Right atrium auricular region (tissue), 2 donors: Measurements from ENCODE around the gene CARS2. TPM values are rescaled to one million over a fixed set of nuclear protein-coding genes. Genes with fewer than 3 reads are reported as not detected.

Experiments used
- DNase-seq: peaks from one replicate; pipeline ENCODE4 v3.0.0-alpha.2; 2019; ENCODE audit warnings: low spot score
- H3K27ac ChIP-seq, 2 donors: fragments of 200-600 bp; sonication (generic); 1 replicate in 1 of 2; 2 replicates in 1 of 2; pipeline ENCODE4 v1.5.1; 2016 to 2019
- H3K27me3 ChIP-seq, 2 donors: fragments of 200-600 bp; sonication (generic); one replicate each; pipeline versions ENCODE4 v1.5.1 to v1.6.0; 2017 to 2019
- H3K36me3 ChIP-seq: fragments of 200-600 bp; sonication (generic); one replicate; pipeline ENCODE4 v1.5.1; 2016
- H3K4me1 ChIP-seq, 2 donors: fragments of 200-600 bp; sonication (generic); one replicate each; pipeline versions ENCODE4 v1.5.1 to v1.6.0; 2017 to 2019
- H3K4me3 ChIP-seq, 2 donors: fragments of 200-600 bp; sonication (generic); 1 replicate in 1 of 2; 2 replicates in 1 of 2; pipeline ENCODE4 v1.5.1; 2017 to 2019; ENCODE audit warnings: mild to moderate bottlenecking in 1 of 2, moderate library complexity in 1 of 2
- H3K9me3 ChIP-seq, 2 donors: fragments of 200-600 bp; sonication (generic); one replicate each; pipeline ENCODE4 v1.5.1; 2019
- total RNA-seq, 2 donors: library from RNA; depleted of rRNA; stranded (reverse); fragments of >200 nt; gene quantifications; one replicate each; pipeline ENCODE4 v1.1.0, GENCODE V29; 2016
- TF ChIP-seq, protein P1 (sequence below), 2 donors: fragments of 200-600 bp; sonication (generic); IDR thresholded peaks; one replicate each; pipeline ENCODE4 v1.5.1; 2019; ENCODE audit warnings: antibody characterized with exemption in 2 of 2

CARS2 gene
- total RNA-seq, 2 donors from 2014 or later: 28.5 to 30.7 TPM

DNA sequence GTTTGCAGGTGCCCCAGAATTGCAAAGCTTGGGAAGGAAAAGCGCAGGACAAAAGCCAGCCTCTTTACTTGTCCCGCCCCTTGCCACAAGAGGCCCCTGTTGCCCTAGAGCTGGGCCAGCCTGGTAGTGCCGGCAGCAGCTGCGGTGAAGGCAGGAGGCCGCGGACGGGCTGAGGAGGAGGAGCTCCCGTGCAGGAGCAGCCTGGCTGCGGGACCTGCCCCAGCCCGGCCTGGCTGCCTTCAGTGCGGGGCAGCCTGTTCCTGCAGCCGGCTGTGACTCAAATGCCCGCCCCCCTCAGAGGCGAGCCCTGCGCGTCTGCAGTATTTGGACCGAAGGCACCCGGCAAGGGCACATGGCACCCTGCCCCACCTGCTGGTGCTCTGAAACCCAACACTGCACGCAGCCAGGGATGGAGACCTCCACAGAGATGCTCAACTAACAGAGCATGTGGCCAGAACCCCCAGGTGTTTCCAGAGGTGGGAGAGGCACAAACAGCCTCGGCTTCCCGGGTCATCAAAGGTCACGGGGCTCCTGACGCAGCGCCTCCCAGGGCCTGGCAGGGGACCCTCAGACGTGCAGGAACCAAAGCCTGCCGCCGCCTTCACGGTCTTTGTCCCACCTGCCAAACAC lies 60.9 kb downstream of the CARS2 start:
- no peak for DNase-seq
- Histone ChIP-seq H3K27ac (no peak overlapping the region), H3K9me3 (no peaks in the 10 kb centered on the region), H3K27me3 (no peaks in the 10 kb centered on the region), H3K36me3 (peaks cover 29% of the 10 kb centered on the region), H3K4me3 (no peak overlapping the region), H3K4me1 (peaks cover 0 to 29% of the 10 kb centered on the region in 2 donors)
- TF ChIP-seq, protein P1, sequence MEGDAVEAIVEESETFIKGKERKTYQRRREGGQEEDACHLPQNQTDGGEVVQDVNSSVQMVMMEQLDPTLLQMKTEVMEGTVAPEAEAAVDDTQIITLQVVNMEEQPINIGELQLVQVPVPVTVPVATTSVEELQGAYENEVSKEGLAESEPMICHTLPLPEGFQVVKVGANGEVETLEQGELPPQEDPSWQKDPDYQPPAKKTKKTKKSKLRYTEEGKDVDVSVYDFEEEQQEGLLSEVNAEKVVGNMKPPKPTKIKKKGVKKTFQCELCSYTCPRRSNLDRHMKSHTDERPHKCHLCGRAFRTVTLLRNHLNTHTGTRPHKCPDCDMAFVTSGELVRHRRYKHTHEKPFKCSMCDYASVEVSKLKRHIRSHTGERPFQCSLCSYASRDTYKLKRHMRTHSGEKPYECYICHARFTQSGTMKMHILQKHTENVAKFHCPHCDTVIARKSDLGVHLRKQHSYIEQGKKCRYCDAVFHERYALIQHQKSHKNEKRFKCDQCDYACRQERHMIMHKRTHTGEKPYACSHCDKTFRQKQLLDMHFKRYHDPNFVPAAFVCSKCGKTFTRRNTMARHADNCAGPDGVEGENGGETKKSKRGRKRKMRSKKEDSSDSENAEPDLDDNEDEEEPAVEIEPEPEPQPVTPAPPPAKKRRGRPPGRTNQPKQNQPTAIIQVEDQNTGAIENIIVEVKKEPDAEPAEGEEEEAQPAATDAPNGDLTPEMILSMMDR (IDR thresholded peaks at IDR 0.05): peak in 1 of 2 donors; percentile 50

DNA sequence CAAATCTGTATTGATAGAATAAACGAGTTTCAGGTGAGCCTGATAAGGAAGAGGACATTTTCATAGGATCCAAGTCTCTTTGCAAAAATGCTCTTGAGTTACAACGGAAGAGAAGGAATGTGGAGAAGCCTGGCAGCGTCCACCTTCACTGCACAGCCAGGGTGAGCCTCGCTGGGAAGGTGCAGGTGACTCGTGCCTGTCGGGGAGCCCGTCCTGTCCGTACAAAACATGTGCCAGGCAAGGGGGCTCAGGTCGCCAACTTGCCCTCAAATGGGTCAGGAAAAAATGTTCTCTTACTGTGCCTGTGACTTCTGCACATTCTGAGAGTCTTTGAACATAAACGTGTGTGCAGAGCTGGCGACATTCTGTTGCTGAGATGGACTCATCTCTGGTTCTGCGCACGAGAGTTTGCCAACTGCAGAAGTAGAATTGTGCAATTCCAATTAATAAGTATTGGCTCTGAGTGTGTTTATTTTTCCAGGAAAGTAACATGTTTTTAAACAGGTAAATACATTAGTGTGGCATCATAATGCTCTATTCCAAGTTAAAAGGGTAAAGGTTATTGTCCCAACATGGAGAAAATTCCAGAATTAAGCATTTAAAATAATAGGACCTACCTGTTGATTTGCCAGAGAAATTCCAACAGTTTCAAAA lies 62.0 kb downstream of the CARS2 start:
- no peaks in the 10 kb centered on the region for H3K27me3 ChIP-seq
- H3K36me3 ChIP-seq: peaks cover 40% of the 10 kb centered on the region
- H3K4me1 ChIP-seq: peaks cover 0 to 29% of the 10 kb centered on the region in 2 donors
- no peak overlapping the region for H3K27ac ChIP-seq
- TF ChIP-seq, protein P1 (IDR thresholded peaks at IDR 0.05): no peak
- no peak overlapping the region for H3K4me3 ChIP-seq
- no peaks in the 10 kb centered on the region for H3K9me3 ChIP-seq
- no peak for DNase-seq

DNA sequence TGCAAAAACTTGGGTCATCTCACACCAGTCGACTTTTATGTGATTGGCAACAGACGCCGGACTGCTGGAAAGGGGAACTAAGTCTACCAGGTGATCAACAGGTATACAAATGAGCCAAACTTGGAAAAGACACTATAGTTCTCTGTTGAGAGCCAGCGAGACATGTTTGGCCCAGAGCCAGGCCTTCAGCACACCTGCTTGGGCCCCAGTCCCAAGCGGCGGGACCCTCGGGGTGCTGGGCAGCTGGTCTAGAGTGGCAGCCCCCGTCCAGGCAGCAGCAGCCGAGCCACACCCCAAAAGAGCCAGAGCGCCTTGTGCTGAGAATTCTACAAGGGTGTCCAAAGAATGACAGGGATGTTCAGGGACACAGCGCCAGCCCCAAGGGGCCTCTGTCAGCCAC lies 62.6 kb downstream of the CARS2 start:
- H3K36me3 ChIP-seq: peaks cover 46% of the 10 kb centered on the region

DNA sequence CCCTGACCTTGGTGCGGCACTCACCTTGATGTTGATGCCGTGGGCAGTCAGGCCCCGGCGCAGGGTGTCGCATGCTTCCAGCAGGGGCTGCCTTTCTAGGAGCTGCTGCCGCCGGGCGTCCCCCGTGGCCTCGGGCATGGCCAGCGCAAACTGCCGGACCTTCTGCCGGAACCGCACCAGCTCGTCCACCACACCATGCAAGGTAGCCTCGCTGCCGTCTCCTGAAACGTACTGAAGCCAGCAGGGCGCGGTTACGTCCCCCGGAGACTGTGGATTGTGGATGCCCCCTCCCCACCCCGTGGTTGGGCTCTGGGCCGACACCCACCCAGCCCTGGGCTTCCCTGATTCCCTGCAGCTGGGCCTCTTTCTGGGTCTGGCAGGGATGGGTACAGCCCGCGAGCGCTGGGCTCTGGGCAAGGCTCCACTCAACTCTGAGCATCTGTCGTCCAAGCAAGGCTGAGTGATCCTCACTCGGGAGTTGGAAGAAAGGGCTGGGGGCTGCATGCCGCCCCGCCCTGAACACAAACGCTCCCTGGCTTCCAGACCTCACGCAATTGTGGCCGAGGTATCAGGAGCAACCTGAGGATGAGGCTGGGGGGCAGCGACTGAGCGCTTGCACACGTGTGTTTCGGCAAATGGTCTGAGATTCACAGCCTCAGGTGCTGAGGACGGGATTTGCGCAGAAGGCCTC lies 63.5 kb downstream of the CARS2 start:
- TF ChIP-seq, protein P1 (IDR thresholded peaks at IDR 0.05): no peak
- Histone ChIP-seq H3K27me3 (no peaks in the 10 kb centered on the region), H3K4me3 (no peak overlapping the region), H3K36me3 (peaks cover 55% of the 10 kb centered on the region), H3K4me1 (peaks cover 0 to 29% of the 10 kb centered on the region in 2 donors), H3K27ac (no peak overlapping the region), H3K9me3 (no peaks in the 10 kb centered on the region)
- no peak for DNase-seq

More for the DNA sequence above, 62.6 kb downstream of the CARS2 start:
- H3K27ac ChIP-seq: no peak overlapping the region
- H3K9me3 ChIP-seq: no peaks in the 10 kb centered on the region
- no peak overlapping the region for H3K4me3 ChIP-seq
- no peak for DNase-seq
- TF ChIP-seq, protein P1 (IDR thresholded peaks at IDR 0.05): no peak
- H3K27me3 ChIP-seq: no peaks in the 10 kb centered on the region
- H3K4me1 ChIP-seq: peaks cover 0 to 29% of the 10 kb centered on the region in 2 donors

DNA sequence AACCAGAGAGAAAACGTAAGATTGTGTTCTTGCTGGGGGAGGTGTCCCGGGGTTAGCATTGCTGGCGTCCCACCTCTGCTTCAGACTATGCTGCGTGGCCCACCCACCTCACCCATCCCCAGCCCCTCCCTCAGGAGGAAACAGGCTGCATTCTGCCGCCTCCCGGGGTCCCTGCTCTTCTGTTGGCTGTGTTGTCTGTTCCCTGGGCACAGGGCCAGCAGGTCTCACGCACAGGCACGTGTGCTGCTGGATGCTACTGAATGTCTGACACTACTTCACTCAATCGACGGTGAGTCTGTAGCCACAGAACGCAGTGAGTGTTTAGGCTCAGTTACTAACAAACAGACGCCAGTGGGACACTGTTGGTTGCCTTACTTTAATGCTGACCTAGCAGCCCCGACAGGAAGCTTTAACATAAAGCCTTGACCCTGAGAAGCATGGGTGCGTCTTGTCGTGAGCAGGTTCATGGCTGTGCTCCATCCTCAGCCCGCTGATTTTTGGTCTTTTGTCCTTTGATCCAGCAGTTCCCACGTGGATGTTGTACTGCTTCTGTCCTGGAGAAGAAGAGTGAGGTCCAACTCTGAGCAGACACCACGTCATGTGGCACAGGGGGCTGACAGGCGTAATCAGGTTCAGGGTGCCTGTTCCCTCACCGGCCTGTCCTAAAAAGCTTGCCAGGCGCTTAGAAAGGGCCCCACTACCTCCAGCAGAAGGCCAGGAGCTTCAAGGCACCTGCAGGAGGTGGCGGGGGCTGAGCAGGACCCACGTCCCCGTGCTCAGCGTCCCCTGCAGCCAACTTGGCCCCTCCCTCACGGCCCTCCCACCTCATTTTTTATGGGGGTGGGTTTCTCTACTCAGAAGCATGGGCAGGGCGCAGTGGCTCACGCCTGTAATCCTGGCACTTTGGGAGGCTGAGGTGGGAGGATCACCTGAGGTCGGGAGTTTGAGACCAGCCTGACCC lies 64.6 kb downstream of the CARS2 start:
- no peak for DNase-seq
- TF ChIP-seq, protein P1 (IDR thresholded peaks at IDR 0.05): no peak
- Histone ChIP-seq H3K27me3 (no peaks in the 10 kb centered on the region), H3K4me3 (no peak overlapping the region), H3K27ac (peak overlapping the region; percentile 7 to 62), H3K9me3 (no peaks in the 10 kb centered on the region), H3K4me1 (peaks cover 0 to 29% of the 10 kb centered on the region in 2 donors), H3K36me3 (peaks cover 66% of the 10 kb centered on the region)
